SK-N-MC (cell line): ENCODE results near the gene CAPN12.

Source experiments
- EZH2 ChIP-seq: fragments of 200-600 bp; sonication (generic); IDR thresholded peaks from one replicate; pipeline ENCODE4 v1.6.1; 2017; ENCODE audit warnings: antibody characterized with exemption
- POLR2AphosphoS5 ChIP-seq: IDR thresholded peaks from 2 replicates; pipeline ENCODE4 v1.6.1; 2012; ENCODE audit warnings: mild to moderate bottlenecking, low read depth, low read length, borderline replicate concordance

- TF ChIP-seq POLR2AphosphoS5 (no peak), EZH2 (no peak)
Measured at GRCh38 chr19:38740932-38741331, 3.3 kb downstream of the CAPN12 start.
